IMR-90 (cell line): Measurements from ENCODE around the gene ZNF132. TPM values are rescaled to one million over a fixed set of nuclear protein-coding genes. Genes with fewer than 3 reads are reported as not detected.

Experiments used
- ATAC-seq: fragments of 200-7000 bp; cut with Tn5 transposase; 2 replicates; pipeline ENCODE4 v1.9.1; 2020; ENCODE audit warnings: low read depth, mild to moderate bottlenecking, moderate library complexity
- BruUV-seq: library from RNA; stranded (reverse); fragments of 400-500 nt; replicated peaks from 2 replicates; lab custom pipeline; 2021; lab: Mats Ljungman, UMichigan
- CTCF ChIA-PET: fragments of 300-600 bp; formaldehyde crosslinking; extraction: SDS; loops from one replicate; lab custom pipeline; 2021; ENCODE audit warnings: antibody characterized with exemption; lab: Yijun Ruan, JAX
- POLR2A ChIA-PET: fragments of 300-600 bp; sonication (Branson Sonifier 250); formaldehyde crosslinking; loops from one replicate; lab custom pipeline; 2022; ENCODE audit warnings: antibody characterized with exemption; ENCODE audit not compliant: unreplicated experiment; lab: Charles Lee
- DNase-seq: peaks from one replicate; pipeline ENCODE4 v3.0.0; 2013
- H2AFZ ChIP-seq: replicated peaks from 2 replicates; pipeline ENCODE3; 2013; ENCODE audit warnings: low read length, mild to moderate bottlenecking; ENCODE audit not compliant: poor library complexity
- H2AK5ac ChIP-seq: 2 replicates; pipeline ENCODE4 v1.6.1; 2013; ENCODE audit warnings: low read depth, low read length, inconsistent platforms
- H2AK9ac ChIP-seq: replicated peaks from 2 replicates; pipeline ENCODE3; 2013; ENCODE audit warnings: mild to moderate bottlenecking, low read depth, low read length, moderate library complexity; ENCODE audit not compliant: poor library complexity
- H2BK120ac ChIP-seq: 2 replicates; pipeline ENCODE4 v1.6.1; 2013; ENCODE audit warnings: low read depth, low read length, inconsistent platforms
- H2BK15ac ChIP-seq: 3 replicates; pipeline ENCODE4 v1.6.1; 2013; ENCODE audit warnings: low read depth, low read length, inconsistent platforms
- H2BK20ac ChIP-seq: 2 replicates; pipeline ENCODE4 v1.6.1; 2013; ENCODE audit warnings: low read depth, mild to moderate bottlenecking, inconsistent platforms, low read length, moderate library complexity
- H2BK5ac ChIP-seq: 2 replicates; pipeline ENCODE4 v1.6.1; 2013; ENCODE audit warnings: mild to moderate bottlenecking, low read depth, low read length, inconsistent platforms; ENCODE audit not compliant: poor library complexity, severe bottlenecking
- H3K14ac ChIP-seq: replicated peaks from 2 replicates; pipeline ENCODE4 v1.6.1; 2013; ENCODE audit warnings: low read depth, low read length, inconsistent platforms
- H3K18ac ChIP-seq: 2 replicates; pipeline ENCODE4 v1.6.1; 2013; ENCODE audit warnings: low read depth, low read length, control low read depth
- H3K23ac ChIP-seq: 2 replicates; pipeline ENCODE4 v1.6.1; 2013; ENCODE audit warnings: low read depth, low read length, inconsistent platforms
- H3K27ac ChIP-seq: 2 replicates; pipeline ENCODE4 v1.5.1; 2013; ENCODE audit warnings: mild to moderate bottlenecking, control low read depth, low read length; ENCODE audit not compliant: insufficient read depth
- H3K27me3 ChIP-seq: 2 replicates; pipeline ENCODE4 v1.6.1; 2013; ENCODE audit warnings: low read length; ENCODE audit not compliant: control insufficient read depth, insufficient read depth
- H3K36me3 ChIP-seq: 2 replicates; pipeline ENCODE4 v1.6.1; 2013; ENCODE audit warnings: low read length, mixed read lengths; ENCODE audit not compliant: control insufficient read depth, insufficient read depth
- H3K4ac ChIP-seq: 2 replicates; pipeline ENCODE4 v1.6.1; 2013; ENCODE audit warnings: low read depth, low read length, inconsistent platforms
- H3K4me1 ChIP-seq: 2 replicates; pipeline ENCODE4 v1.6.1; 2013; ENCODE audit warnings: low read length, mixed read lengths; ENCODE audit not compliant: control insufficient read depth, insufficient read depth
- H3K4me2 ChIP-seq: 2 replicates; pipeline ENCODE4 v1.6.1; 2013; ENCODE audit warnings: low read depth, mild to moderate bottlenecking, control low read depth, low read length, moderate library complexity
- H3K4me3 ChIP-seq: 2 replicates; pipeline ENCODE4 v1.5.1; 2013; ENCODE audit warnings: low read depth, mild to moderate bottlenecking, control low read depth, low read length, moderate library complexity; ENCODE audit not compliant: insufficient read depth
- H3K56ac ChIP-seq: 2 replicates; pipeline ENCODE4 v1.6.1; 2013; ENCODE audit warnings: low read length, inconsistent platforms; ENCODE audit not compliant: insufficient read depth; ENCODE audit errors: extremely low read depth
- H3K79me1 ChIP-seq, 2 experiments: 2 replicates each; pipeline ENCODE4 v1.6.1; 2013; ENCODE audit warnings: low read length in 2 of 2, inconsistent platforms in 1 of 2, low read depth in 1 of 2
- H3K9ac ChIP-seq: 2 replicates; pipeline ENCODE4 v1.6.1; 2013; ENCODE audit warnings: low read depth, low read length, control low read depth
- H3K9me1 ChIP-seq: 2 replicates; pipeline ENCODE4 v1.6.1; 2013; ENCODE audit warnings: low read length, inconsistent platforms; ENCODE audit not compliant: insufficient read depth
- H3K9me3 ChIP-seq: 2 replicates; pipeline ENCODE4 v1.6.1; 2013; ENCODE audit warnings: low read length; ENCODE audit not compliant: control insufficient read depth, insufficient read depth
- H4K20me1 ChIP-seq: 2 replicates; pipeline ENCODE4 v1.6.1; 2013; ENCODE audit warnings: low read length, inconsistent platforms; ENCODE audit not compliant: insufficient read depth
- H4K5ac ChIP-seq: 2 replicates; pipeline ENCODE4 v1.6.1; 2013; ENCODE audit warnings: mild to moderate bottlenecking, low read depth, low read length, control low read depth
- H4K8ac ChIP-seq, 2 experiments: 2 replicates each; pipeline ENCODE4 v1.6.1; 2013; ENCODE audit warnings: low read depth in 2 of 2, low read length in 2 of 2, control low read depth in 1 of 2, inconsistent platforms in 1 of 2
- H4K91ac ChIP-seq: 2 replicates; pipeline ENCODE4 v1.6.1; 2013; ENCODE audit warnings: low read depth, low read length, inconsistent platforms; ENCODE audit not compliant: insufficient read depth
- CHD1 ChIP-seq: IDR thresholded peaks from 2 replicates; pipeline ENCODE4 v1.6.1; 2012; ENCODE audit warnings: low read depth, low read length, improper control_type of control experiment
- FOS ChIP-seq: fragments of 150-350 bp; IDR thresholded peaks from 2 replicates; pipeline ENCODE4 v1.6.1; 2016; ENCODE audit warnings: low read depth, low read length
- MAZ ChIP-seq: IDR thresholded peaks from 2 replicates; pipeline ENCODE4 v1.6.1; 2012; ENCODE audit warnings: low read depth, mild to moderate bottlenecking, low read length, improper control_type of control experiment, moderate library complexity, borderline replicate concordance
- RFX5 ChIP-seq: IDR thresholded peaks from 2 replicates; pipeline ENCODE4 v1.8.0; 2012; ENCODE audit warnings: low read depth, mild to moderate bottlenecking, low read length, moderate library complexity
- WGBS, 2 experiments: methylation state at CpG; one replicate each; pipeline versions ENCODE4 v1.1.5 to v1.1.7; 2013; ENCODE audit warnings: missing lambda C conversion rate in 2 of 2; ENCODE audit not compliant: insufficient read length in 1 of 2; ENCODE audit errors: extremely low coverage in 2 of 2; 5-methylcytosine and 5-hydroxymethylcytosine counted together
- dilution Hi-C: fragments of 300-500 bp; cut with HindIII; formaldehyde crosslinking; loops from one replicate; pipeline ENCODE4 v1.14.3; 2018; ENCODE audit warnings: low sequenced_read_pairs; ENCODE audit not compliant: unreplicated experiment
- in situ Hi-C: fragments of 300-500 bp; cut with MboI; formaldehyde crosslinking; loops from 3 replicates; pipeline ENCODE4 v1.14.3; 2019; ENCODE audit warnings: low sequenced_read_pairs, inconsistent platforms, mixed read lengths
- intact Hi-C: fragments of 100-400 bp; cut with micrococcal nuclease; formaldehyde crosslinking; loops from 2 replicates; pipeline ENCODE4 v1.10.0; 2022
- polyA plus RNA-seq, 3 experiments: library from polyadenylated mRNA; depleted of rRNA; stranded (reverse); fragments of >200 nt; gene quantifications; 2 replicates each; pipeline ENCODE4 v1.2.3, GENCODE V29; 2012; ENCODE audit warnings: low replicate concordance in 1 of 3
- total RNA-seq: library from RNA; depleted of rRNA; stranded (reverse); fragments of >200 nt; gene quantifications from 2 replicates; pipeline ENCODE4 v1.2.3, GENCODE V29; 2012

ZNF132 gene
- total and polyA plus RNA-seq, 2 of the 4 experiments (the other 2 are of a cell fraction) = 2.4 to 13.6 TPM

DNA sequence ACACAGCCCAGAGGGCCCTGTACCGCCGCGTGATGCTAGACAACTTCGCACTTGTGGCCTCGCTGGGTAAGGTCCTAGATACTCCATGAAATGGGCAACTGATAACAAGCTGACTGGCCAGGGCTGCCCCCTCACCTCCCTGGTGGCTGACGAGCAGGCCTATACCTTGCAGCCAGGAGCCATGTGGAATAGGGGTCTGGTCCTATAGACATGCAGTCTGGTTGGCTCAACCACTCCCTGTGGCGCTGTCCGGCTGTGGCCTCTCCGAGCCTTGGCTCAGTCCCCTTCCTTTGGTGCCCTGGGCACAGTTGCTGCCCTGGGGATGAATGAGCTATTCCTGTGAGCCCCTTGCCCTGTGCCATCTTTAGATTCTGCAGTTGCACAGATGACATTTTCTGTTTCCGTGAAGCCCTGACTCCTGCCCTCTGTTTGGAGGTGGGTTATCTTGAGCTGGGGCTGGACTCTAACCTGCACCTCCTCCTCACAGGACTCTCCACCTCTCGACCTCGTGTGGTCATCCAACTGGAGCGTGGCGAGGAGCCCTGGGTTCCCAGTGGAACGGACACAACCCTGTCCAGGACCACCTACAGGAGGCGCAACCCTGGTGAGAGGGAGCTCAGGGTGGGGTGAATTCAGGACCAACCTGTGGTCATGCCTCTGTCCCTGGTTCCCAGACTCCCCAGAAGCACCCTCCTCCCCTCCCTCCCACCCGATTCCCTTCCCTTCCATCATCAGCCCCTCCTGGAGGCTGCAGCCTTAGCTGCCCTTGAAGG lies 29.5 kb upstream of the ZNF132 start:
- Histone ChIP-seq H3K79me1 (peaks cover 14 to 45% of the 10 kb centered on the region in 2 experiments; a peak in 3 of 4 replicates), H2AFZ (no peak overlapping the region), H2AK5ac (no peak overlapping the region), H3K4me3 (no peak overlapping the region), H3K9ac (no peak overlapping the region), H2AK9ac (no peak overlapping the region), H2BK20ac (no peak overlapping the region), H3K56ac (no peak overlapping the region), H2BK120ac (no peak overlapping the region), H3K9me1 (peaks cover 29% of the 10 kb centered on the region), H3K4ac (no peak overlapping the region), H3K36me3 (peaks cover 29% of the 10 kb centered on the region), H4K5ac (no peak overlapping the region), H3K18ac (no peak overlapping the region), H3K9me3 (no peaks in the 10 kb centered on the region), H2BK15ac (no peak overlapping the region), H3K4me1 (peaks cover 12% of the 10 kb centered on the region), H3K27me3 (no peaks in the 10 kb centered on the region), H4K91ac (no peak overlapping the region), H4K8ac (no peak overlapping the region), H3K4me2 (no peak overlapping the region), H4K20me1 (peaks cover 22% of the 10 kb centered on the region), H3K14ac (no peak overlapping the region), H3K23ac (no peak overlapping the region), H2BK5ac (no peak overlapping the region), H3K27ac (no peak overlapping the region)
- POLR2A ChIA-PET = interaction anchor here (0.6 kb wide), 1 partner anchor 43 kb away, joined by 4 read pairs; no protein-coding TSS in a partner anchor
- intact Hi-C loops (no loop called here), in situ Hi-C loops (no loop called here), dilution Hi-C loops (no loop called here)
- no peak for TF ChIP-seq FOS
- no peak for TF ChIP-seq CHD1
- no peak for TF ChIP-seq RFX5
- TF ChIP-seq MAZ = no peak
- no peak for DNase-seq
- CTCF ChIA-PET = no interaction called here
- 97% methylated on average over 6 of the region's 17 CpGs; no CpG with 5 or more reads in 1 of the 2 experiments for WGBS, 2 experiments
- BruUV-seq = no TSS peak
- no peak for ATAC-seq
